Breast epithelium (tissue), 3 donors: ENCODE data around the gene TCP11L1.

Experiments
- CTCF ChIP-seq, 3 donors: fragments of 450-650 bp; IDR thresholded peaks; one replicate each; pipeline ENCODE4 v1.5.1; 2016 to 2017; ENCODE audit warnings: antibody characterized with exemption in 3 of 3, mild to moderate bottlenecking in 3 of 3, moderate library complexity in 3 of 3
- POLR2A ChIP-seq: fragments of 450-650 bp; IDR thresholded peaks from one replicate; pipeline ENCODE4 v1.6.1; 2016; ENCODE audit warnings: antibody characterized with exemption, mild to moderate bottlenecking, moderate library complexity
- POLR2AphosphoS5 ChIP-seq, 3 donors: sonication (generic); formaldehyde crosslinking; IDR thresholded peaks; one replicate each; pipeline ENCODE4 v1.6.1; 2017; ENCODE audit warnings: antibody characterized with exemption in 3 of 3

GRCh38 chr11:33068611-33069340, 29.4 kb downstream of the TCP11L1 start:
- TF ChIP-seq POLR2A (no peak), CTCF (IDR thresholded peaks at IDR 0.05) (no peak), POLR2AphosphoS5 (IDR thresholded peaks at IDR 0.05) (no peak)
